HG02610 (cell line): ENCODE results near the gene RPGRIP1.
"Not testable (repeated sequence)": the region's sequence is repeated elsewhere in the genome, so short reads cannot be mapped to it uniquely, and the experiment has no call there.

Source experiments
- ATAC-seq: cut with Tn5 transposase; IDR thresholded peaks from one replicate; pipeline ENCODE4 v1.9.1; 2021; ENCODE audit warnings: mild to moderate bottlenecking, moderate library complexity; ENCODE audit not compliant: unreplicated experiment

Gene RPGRIP1

DNA sequence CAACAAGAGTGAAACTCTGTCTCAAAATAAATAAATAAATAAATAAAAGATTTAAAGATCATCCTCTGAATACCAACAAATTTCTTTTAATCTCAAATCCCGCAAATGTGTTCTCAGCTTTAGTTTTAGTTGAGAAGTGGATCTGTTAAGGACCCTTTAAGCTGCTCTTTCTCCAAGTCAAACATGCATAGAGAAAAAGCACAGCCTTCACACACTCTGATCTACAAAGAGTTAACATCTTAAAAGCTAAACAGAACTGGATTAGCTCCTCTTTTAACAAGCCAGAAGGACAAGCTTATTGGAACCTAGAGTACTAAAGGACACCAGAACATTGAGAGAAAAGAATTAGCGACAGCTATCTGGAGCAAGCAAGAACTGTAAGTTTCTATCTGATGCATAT is at the start of gene RPGRIP1:
Gene RPGRIP1 (plus strand): TSS at position 301 of the 400 bp plus-strand sequence. CDS start 7,894 bp downstream, outside the sequence.
- ATAC-seq: no peak

DNA sequence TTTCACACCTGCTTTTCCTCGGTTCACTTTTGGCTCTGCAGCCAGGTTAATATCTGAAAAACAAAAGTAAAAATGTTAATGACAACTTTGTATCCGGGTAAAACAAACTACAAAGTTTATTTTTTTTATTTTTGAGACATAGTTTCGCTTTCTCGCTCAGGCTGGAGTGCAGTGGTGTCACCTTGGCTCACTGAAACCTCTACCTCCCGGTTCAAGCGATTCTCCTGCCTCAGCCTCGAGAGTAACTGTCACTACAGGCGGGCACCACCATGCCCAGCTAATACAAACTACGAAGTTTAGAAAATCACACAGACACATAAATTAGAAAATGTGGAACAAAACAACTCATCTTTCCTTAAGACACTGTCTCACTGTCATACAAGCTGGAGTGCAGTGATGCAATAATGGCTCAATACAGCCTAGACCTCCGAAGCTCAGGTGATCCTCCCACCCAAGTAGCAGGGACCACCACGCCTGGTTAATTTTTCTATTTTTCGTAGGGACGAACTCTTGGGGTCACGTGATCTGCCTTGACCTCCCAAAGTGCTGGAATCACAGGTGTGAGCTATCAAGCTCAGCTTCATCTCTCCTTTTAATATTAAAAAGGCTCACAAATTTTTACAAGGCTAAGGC is 48.7 kb upstream of the RPGRIP1 start:
- ATAC-seq: no peak

DNA sequence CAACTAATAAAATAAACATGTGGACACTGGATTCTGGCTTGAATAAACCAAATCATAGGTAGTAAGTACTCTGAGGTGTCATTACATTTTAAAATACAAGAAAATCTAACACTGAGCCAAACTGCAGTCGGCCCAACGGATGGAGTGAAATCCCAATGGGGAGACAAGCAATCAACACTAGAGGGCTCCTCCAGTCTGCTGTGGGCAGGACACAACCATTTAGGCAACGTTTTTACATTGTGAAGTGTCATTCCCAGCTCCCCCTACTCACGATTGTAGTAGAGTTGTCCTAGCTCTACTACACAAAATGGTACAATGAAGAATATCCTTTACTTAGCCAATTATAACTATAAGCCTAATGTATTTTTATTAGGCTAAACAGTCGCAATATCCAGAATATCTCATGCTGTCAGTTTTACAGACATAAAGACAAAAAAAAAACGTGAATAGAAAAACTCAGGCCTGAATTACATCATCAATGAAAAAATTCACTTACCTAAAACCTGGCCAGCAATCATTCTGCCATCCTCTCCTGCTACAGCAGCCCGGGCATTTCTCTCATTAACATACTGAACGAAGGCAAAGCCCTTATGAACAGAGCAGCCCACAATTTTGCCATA is 46.3 kb upstream of the RPGRIP1 start:
- ATAC-seq: no peak

DNA sequence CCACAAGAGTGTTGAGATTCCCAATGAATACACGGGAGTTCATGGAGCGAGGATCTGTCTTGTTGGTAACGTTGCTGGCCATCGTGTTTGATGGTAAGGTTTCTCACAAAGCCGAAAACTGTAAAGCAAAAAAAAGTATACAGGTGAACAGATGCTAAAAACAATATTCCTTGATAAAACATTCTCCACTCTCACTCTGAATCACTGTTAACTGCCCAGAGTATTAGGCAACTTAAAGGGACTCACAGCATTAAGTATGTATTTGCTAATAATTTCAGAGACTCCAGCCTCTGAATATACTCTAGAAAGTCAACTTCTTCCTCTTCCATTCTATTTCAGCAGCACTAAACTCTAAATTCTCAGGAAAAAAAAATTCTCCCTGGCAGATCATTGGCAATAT is 45.8 kb upstream of the RPGRIP1 start:
- ATAC-seq: no peak

DNA sequence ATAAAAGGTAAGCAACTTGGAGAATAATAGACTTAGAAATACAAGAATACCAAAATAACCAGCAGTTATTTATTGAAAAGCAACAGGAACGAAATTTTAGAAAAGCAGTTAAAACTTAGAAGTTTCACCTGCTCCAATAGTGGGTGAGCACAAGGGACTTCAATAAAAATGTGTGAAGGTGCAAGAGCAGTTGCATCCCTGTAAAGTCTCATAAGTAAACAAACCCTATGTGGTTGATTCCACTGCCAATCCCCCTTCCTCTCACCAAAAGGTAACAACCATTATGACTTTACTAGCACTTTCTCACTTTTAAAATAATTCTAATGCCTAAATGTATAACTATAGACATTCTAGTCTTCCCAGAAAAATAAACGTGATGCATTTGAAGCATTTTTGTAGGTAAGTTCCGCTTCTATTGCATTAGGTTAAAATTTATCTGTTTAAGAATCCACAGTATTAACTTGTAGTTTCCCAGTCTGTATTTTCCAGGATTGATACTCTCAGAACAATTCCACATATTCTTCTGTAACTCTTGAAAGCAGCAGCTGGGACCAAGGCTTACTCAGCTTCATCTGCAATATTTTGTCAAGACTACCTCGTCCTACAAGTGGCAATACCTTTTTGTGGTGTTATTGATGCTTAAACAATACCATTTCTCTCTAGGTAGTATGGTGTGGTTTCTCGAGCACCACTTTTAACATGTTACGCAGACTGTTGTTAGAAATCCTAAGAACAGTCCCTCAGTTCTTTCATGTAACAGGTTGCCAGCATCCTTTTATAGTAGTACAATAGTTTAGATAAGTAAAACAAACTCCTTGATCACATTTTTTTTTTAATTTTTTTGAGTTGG is 42.7 kb upstream of the RPGRIP1 start:
- no peak for ATAC-seq

DNA sequence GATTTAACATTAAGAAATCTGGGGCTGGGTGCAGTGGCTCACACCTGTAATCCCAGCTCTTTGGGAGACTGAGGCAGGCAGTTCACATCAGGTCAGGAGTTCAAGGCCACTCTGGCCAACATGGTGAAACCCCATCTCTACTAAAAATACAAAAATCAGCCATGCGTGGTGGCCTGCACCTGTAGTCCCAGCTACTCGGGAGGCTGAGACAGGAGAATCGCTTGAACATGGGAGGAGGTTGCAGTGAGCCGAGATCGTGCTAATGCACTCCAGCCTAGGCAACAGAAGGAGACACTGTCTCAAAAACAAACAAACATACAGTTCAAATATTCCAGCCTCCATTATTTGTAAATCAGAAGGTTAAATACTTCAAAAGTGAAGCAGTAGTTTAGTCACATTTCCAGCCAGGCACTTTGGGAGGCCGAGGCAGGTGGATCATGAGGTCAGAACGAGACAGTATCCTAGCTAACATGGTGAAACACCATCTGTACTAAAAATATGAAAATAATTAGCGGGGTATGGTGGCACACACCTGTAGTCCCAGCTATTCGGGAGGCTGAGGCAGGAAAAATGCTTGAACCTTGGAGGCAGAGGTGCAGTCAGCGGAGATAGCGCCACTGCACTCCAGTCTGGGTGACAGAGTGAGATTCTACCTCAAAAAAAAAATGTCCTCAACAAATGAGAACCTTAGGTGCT is 40.9 kb upstream of the RPGRIP1 start:
- no peak for ATAC-seq

DNA sequence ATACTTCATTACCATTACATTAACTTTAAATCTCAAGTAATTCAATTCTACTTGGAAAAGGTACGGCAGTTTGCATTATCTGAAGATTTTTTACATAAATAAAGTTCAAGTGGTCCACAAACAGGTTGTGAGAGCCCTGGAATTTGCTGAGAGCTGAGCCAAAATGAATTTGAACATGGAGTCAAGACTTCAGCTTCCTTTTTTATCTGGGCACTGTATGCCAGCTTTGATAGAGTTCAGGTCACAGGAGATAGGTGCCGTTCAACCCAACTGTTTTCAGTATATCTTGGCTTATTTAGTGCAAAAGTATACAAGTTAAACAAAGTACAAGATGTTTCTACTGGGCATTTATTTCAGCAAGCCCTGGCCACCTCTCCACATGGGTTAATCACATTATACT is 39.5 kb upstream of the RPGRIP1 start:
- ATAC-seq: no peak

DNA sequence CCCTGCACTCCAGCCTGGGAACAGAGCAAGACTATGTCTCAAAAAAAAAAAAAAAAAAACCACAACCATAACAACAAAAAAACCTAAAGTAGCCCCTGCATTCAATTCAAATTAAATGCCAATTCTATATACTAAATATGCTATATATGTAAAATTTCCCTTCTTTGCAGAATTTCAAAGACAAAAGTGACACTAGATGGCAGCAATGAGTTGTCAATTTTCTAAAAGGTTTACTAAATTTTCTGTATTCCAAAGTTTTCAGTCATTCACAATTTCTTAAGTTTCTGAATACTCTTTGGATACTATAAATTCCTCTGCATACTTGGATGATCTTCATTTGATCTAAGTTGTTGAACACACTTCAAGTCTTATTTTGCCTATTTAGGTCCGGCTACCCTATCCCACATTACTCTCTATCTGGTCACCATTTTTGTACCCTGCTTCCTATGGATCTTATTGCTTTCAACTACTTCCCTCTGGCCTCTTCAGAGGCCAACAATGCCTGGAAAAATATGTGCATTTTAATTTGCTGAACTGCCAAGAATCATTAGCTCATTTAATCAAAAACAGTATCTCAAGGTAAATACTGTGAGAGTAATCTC is 38.6 kb upstream of the RPGRIP1 start:
- ATAC-seq: no peak

DNA sequence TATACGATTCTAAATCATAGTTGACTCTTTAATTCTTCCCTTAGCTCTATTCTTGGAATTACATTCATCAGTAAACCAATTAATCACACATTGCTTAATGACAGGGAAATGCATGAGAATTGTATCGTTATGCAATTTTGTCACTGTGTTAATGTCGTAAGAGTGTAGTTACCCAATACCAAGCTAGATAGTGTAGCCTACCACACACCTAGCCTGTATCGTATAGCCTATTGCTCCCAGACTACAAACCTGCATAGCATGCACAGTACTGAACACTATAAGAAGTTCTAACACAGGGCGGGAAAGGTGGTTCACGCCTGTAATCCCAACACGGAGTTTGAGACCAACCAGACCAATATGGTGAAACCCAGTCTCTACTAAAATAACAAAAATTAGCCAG is 35.3 kb upstream of the RPGRIP1 start:
- no peak for ATAC-seq

DNA sequence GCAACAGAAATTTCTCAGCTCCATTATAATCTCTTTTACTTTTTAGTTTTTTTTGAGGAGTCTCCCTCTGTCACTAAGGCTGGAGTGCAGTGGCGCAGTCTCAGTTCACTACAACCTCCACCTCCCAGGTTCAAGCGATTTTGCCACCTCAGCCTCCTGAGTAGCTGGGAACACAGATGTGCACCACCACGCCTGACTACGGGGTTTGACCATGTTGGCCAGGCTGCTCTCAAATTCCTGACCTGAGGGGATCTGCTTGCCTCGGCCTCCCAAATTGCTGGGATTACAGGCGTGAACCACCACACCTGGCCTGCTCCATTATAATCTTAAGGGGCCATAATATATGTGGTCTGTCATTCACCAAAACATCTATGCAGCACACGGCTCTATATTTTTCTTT is 34.1 kb upstream of the RPGRIP1 start:
- no peak for ATAC-seq

DNA sequence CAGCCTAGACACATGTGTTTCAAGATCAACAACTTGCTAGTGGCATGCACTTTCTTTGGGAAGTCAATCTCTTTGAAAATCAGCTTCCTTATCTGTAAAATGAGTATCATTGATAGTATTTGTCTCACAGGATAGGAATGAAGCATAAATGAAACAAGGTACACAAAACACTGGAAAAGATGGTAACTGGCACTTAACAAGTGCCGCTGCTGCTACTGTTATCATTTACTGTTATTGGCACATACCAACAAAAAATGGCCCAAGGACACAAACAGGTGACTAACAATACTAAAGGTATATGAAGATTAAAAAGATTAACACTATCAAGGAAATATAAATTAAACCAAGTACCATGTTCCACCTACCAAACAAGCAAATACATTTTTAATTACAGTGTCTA is 31.5 kb upstream of the RPGRIP1 start:
- ATAC-seq: no peak

DNA sequence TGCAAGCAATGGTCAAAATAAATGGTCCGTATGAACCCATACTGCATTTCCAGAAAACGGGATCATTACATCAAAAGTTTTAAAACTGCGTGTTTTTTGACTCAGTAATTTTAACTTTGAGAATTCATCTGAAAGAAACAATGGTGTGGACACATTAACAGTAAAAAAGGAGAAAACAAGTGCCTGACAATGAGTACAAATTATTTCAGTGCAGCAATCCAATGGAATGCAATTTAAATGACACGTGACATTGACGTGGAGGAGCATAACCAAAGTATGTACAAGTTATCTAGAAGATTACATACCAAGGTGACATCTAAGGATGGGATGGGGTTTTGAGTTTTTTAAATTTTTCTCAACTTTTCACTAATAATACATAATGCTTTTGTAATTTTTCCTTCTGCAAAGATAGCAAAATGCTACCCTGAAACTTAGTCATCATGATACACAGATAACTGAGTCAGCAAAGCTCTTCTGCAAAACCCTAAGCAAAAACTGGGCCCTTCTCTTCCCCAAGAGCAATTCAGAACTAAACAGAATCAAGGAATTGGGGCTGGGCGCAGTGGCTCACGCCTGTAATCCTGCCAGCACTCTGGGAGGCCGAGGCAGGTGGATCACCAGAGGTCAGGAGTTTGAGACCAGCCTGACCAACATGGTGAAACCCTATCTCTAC is 31.0 kb upstream of the RPGRIP1 start:
- no peak for ATAC-seq

DNA sequence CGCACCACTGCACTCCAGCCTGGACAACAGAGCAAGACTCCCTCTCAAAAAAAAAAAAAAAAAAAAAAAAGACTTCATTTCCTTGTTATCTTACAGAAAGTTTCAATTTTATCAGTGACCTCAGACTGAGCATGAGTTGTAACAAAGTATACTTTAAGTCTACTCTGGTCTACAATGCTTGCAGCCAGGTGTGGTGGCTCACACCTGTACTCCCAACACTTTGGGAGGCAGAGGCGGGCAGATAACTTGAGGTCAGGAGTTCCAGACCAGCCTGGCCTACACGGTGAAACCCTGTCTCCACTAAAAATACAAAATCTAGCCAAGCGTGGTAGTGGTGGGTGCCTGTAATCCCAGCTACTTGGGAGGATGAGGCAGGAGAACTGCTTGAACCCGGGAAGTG is 28.7 kb upstream of the RPGRIP1 start:
- ATAC-seq: no peak

DNA sequence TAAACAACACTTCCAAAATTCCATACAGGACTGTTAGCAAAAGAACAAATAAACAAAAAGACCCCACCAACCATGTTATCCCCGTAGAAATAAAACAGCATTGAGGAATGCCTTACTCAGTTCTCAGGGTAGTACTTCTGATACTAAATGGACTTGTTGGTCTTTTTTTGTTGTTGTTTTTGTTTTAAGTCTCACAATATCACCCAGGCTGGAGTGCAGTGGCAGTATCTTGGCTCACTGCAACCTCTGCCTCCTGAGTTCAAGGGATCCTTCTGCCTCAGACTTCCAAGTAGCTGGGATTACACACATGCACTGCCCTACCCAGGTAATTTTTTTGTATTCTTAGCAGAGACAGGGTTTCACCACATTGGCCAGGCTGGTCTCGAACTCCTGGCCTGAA is 27.7 kb upstream of the RPGRIP1 start:
- ATAC-seq: no peak

DNA sequence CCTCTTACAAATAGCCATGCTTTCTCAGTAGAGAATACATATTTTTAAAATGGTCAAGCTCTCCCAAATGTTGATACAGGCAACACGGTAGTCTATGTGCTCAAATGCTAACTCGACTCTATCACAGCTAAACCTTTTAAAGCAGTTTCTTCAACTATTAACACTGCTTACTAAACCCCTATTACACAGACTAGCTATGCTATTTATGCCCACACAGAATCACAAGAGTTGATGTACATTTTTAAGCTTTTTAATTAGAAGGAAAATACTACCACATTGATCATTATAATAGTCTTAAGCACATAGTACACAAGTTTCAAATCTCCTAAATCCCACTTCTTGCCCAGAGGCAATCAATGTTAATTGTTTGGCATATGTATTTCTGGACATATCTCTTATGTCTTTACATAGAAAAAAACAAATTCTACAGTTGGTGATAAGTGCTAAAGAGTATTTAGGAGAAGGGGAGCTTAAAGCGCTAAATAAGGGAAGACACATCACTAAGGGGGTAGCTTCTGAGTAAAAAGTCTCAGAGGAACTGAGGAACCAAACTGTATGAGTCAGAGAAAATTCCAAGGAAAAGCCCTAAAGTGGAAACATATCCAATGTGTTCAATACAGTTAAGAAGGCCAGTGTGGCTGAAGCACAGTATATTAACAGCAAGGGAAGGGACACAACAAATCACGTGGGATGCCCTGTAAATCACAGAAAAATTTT is 24.3 kb upstream of the RPGRIP1 start:
- no peak for ATAC-seq

DNA sequence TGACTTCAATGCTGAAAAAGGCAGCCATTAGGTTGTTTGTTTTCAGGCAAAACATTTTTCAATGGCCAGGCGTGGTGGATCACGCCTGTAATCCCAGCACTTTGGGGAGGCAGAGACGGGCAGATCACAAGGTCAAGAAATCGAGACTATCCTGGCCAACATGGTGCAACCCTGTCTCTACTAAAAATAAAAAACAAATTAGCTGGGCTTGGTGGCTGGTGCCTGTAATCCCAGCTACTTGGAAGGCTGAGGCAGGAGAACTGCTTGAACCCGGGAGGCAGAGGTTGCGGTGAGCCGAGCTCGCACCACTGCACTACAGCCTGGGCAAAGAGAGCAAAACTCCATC is 23.8 kb upstream of the RPGRIP1 start:
- ATAC-seq: not testable (repeated sequence)

DNA sequence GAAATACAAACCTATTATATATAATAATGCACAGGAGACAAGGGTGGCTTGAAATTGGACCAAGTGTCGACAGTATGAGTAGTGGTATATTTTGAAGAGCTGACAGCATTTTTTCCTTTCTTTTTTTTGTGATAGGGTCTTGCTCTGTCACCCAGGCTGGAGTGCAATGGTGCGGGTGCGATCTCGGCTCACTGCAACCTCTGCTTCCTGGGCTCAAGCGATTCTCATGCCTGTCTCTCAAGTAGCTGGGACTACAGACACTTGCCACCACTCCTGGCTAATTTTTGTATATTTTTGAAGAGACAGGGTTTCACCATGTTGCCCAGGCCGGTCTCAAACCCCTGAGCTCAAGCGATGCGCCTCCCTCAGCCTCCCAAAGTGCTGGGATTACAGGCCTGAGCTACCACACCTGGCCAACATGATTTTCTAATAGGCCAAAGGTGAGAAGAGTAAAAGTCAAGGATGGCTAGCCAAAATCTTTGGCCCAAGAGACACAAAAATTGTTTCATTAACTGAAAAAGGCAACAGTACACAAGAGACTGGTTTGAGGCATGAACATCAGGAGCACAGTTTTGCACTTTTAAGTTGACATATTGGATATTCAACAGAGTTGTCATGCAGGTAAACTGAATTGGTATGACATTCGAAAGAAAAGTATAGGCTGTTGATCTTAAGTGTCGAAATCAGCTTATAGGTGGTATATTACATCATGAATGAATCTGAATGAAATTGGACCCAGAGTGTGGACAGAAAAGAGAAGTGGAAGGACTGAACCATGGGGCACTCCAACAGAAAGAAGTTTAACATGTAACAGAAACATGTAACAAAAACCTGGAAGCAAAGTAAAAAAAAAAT is 23.1 kb upstream of the RPGRIP1 start:
- ATAC-seq: no peak

DNA sequence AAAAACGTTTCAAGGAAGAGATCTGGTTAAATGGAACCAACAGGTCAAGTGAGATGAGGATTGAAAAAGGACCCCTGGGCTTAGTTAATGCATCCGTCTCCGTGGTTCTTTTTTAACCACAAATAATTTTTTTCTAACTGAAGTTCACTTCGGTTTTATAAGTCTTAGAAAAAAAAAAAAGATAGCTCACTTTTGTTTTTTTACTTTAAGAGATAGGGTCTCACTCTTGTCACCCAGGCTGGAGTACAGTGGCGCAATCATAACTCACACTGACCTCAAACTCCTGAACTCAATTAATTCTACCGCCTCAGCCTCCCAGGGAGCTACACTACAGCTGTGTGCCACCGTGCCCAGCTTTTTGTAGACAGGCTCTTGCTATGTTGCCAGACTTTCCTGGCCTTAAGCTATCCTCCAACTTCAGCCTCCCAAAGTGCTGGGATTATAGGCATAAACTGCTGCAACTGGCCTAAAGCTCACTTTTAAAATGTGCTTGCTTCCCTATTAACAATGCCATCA is 22.4 kb upstream of the RPGRIP1 start:
- ATAC-seq: no peak
